Cardiac muscle cell (in vitro differentiated cells and primary cell): ENCODE measurements around the gene GRIA1. TPM values are rescaled to one million over a fixed set of nuclear protein-coding genes. Genes with fewer than 3 reads are reported as not detected.

Experiments used
- DNase-seq, 2 donors: peaks; one replicate each; pipeline versions ENCODE4 v3.0.0 to v3.0.0-alpha.2; 2010 to 2017; ENCODE audit warnings: low read depth in 1 of 2, low spot score in 1 of 2
- H3K27ac ChIP-seq: fragments of 200-600 bp; sonication (generic); 2 replicates; pipeline ENCODE4 v1.5.1; 2016
- H3K27me3 ChIP-seq: fragments of 200-600 bp; sonication (generic); 2 replicates; pipeline ENCODE4 v1.6.0; 2016; ENCODE audit warnings: control low read depth
- H3K36me3 ChIP-seq: fragments of 200-600 bp; sonication (generic); 2 replicates; pipeline ENCODE4 v1.5.1; 2016; ENCODE audit warnings: control low read depth
- H3K4me1 ChIP-seq: fragments of 200-600 bp; sonication (generic); 2 replicates; pipeline ENCODE4 v1.8.1; 2017; ENCODE audit warnings: low read depth, mild to moderate bottlenecking, mixed run types
- H3K4me3 ChIP-seq: fragments of 200-600 bp; sonication (generic); 2 replicates; pipeline ENCODE4 v1.5.1; 2016; ENCODE audit warnings: mild to moderate bottlenecking
- H3K9me3 ChIP-seq: fragments of 200-600 bp; sonication (generic); 2 replicates; pipeline ENCODE4 v1.5.1; 2017; ENCODE audit warnings: low read depth, mild to moderate bottlenecking, control low read depth
- CTCF ChIP-seq: IDR thresholded peaks from 2 replicates; pipeline ENCODE4 v1.5.1; 2012; ENCODE audit warnings: low read depth, mild to moderate bottlenecking, low read length
- polyA plus RNA-seq: library from polyadenylated mRNA; unstranded; fragments of >200 nt; fragmentation: Nextera tagmentation; extraction: Ambion mirVana; gene quantifications from 2 replicates; pipeline ENCODE4 v1.2.1, GENCODE V29; 2016
- total RNA-seq: library from RNA; depleted of rRNA; stranded (reverse); fragments of >200 nt; gene quantifications from 2 replicates; pipeline ENCODE4 v1.2.3, GENCODE V29; 2016

The GRIA1 gene
- total and polyA plus RNA-seq, 2 experiments from 2014 or later: 1.6 to 2.3 TPM

GRCh38 chr5:153520952-153521351 lies 30.5 kb downstream of the GRIA1 start:
- H3K9me3 ChIP-seq: no peaks in the 10 kb centered on the region
- no peak overlapping the region for H3K27ac ChIP-seq
- no peak overlapping the region for H3K4me3 ChIP-seq
- no peaks in the 10 kb centered on the region for H3K27me3 ChIP-seq
- no peak for TF ChIP-seq CTCF
- H3K36me3 ChIP-seq: no peaks in the 10 kb centered on the region
- DNase-seq: no peak
- no peaks in the 10 kb centered on the region for H3K4me1 ChIP-seq

GRCh38 chr5:153523211-153523610 lies 32.7 kb downstream of the GRIA1 start:
- H3K27ac ChIP-seq: no peak overlapping the region
- DNase-seq: no peak
- no peaks in the 10 kb centered on the region for H3K4me1 ChIP-seq
- H3K27me3 ChIP-seq: no peaks in the 10 kb centered on the region
- TF ChIP-seq CTCF: no peak
- H3K4me3 ChIP-seq: no peak overlapping the region
- no peaks in the 10 kb centered on the region for H3K36me3 ChIP-seq
- H3K9me3 ChIP-seq: no peaks in the 10 kb centered on the region

GRCh38 chr5:153523831-153524230 lies 33.4 kb downstream of the GRIA1 start:
- Histone ChIP-seq H3K36me3 (no peaks in the 10 kb centered on the region), H3K9me3 (no peaks in the 10 kb centered on the region), H3K27ac (no peak overlapping the region), H3K4me3 (no peak overlapping the region), H3K27me3 (no peaks in the 10 kb centered on the region), H3K4me1 (no peaks in the 10 kb centered on the region)
- peak in 1 of 2 donors; percentile 74 for DNase-seq
- TF ChIP-seq CTCF: no peak

- no peaks in the 10 kb centered on the region for H3K4me1 ChIP-seq
- H3K27me3 ChIP-seq: no peaks in the 10 kb centered on the region
- no peaks in the 10 kb centered on the region for H3K36me3 ChIP-seq
- TF ChIP-seq CTCF: no peak
- DNase-seq: no peak
- no peak overlapping the region for H3K4me3 ChIP-seq
- no peaks in the 10 kb centered on the region for H3K9me3 ChIP-seq
- no peak overlapping the region for H3K27ac ChIP-seq
Observed at GRCh38 chr5:153525536-153525935, 35.1 kb downstream of the GRIA1 start.

- H3K4me1 ChIP-seq: no peaks in the 10 kb centered on the region
- TF ChIP-seq CTCF: no peak
- H3K27me3 ChIP-seq: no peaks in the 10 kb centered on the region
- no peaks in the 10 kb centered on the region for H3K9me3 ChIP-seq
- no peaks in the 10 kb centered on the region for H3K36me3 ChIP-seq
- no peak overlapping the region for H3K4me3 ChIP-seq
- DNase-seq: no peak
- H3K27ac ChIP-seq: no peak overlapping the region
Observed at GRCh38 chr5:153530357-153531143, 40.1 kb downstream of the GRIA1 start.
